HCT116 (cell line): ENCODE measurements around the gene ETF1. TPM values are rescaled to one million over a fixed set of nuclear protein-coding genes. Genes with fewer than 3 reads are reported as not detected.

Experiments
- ATAC-seq: fragments of 200-7000 bp; cut with Tn5 transposase; 2 replicates; pipeline ENCODE4 v1.9.1; 2020; ENCODE audit warnings: mild to moderate bottlenecking, moderate library complexity
- BruUV-seq: library from RNA; stranded (reverse); fragments of 400-500 nt; replicated peaks from 2 replicates; lab custom pipeline; 2021; lab: Mats Ljungman, UMichigan
- CTCF ChIA-PET: fragments of 300-600 bp; sonication (Branson Sonifier 250); formaldehyde crosslinking; loops from one replicate; lab custom pipeline; 2021; ENCODE audit warnings: antibody characterized with exemption; lab: Charles Lee
- POLR2A ChIA-PET: fragments of 300-600, 350-600 bp; sonication (Branson Sonifier 250); formaldehyde crosslinking; loops from one replicate; lab custom pipeline; 2021; ENCODE audit warnings: antibody characterized with exemption; lab: Charles Lee
- RAD21 ChIA-PET, 2 experiments: fragments of 300-600 bp; sonication (Branson Sonifier 250); formaldehyde crosslinking; loops; one replicate each; lab custom pipeline; 2023; ENCODE audit warnings: low total read pairs in 2 of 2; ENCODE audit not compliant: uncharacterized antibody in 2 of 2, unreplicated experiment in 2 of 2, low non-redundant PET in 1 of 2; lab: Charles Lee
- DNase-seq: peaks from one replicate; pipeline ENCODE4 v3.0.0-alpha.2; 2010; ENCODE audit warnings: low read depth, low spot score
- H2AFZ ChIP-seq: fragments of 200-600 bp; shearing (Covaris generic), sonication (generic); 2 replicates; pipeline ENCODE4 v1.6.1; 2017; ENCODE audit warnings: low read depth, mixed run types, mixed read lengths, antibody characterized with exemption, low read length; ENCODE audit not compliant: poor library complexity, severe bottlenecking
- H3K27ac ChIP-seq: 2 replicates; pipeline ENCODE4 v1.5.1; 2012; ENCODE audit warnings: low read depth, low read length
- H3K27me3 ChIP-seq: fragments of 200-600 bp; sonication (generic); 2 replicates; pipeline ENCODE4 v1.6.1; 2016; ENCODE audit warnings: mixed run types, low read length, mixed read lengths; ENCODE audit not compliant: insufficient read depth
- H3K36me3 ChIP-seq, 2 experiments: fragments of 200-500 bp in 1 of 2; fragments of 200-600 bp in 1 of 2; sonication (Bioruptor generic) in 1 of 2; sonication (generic) in 1 of 2; 2 replicates each; pipeline versions ENCODE4 v1.5.1 to v1.6.1; 2014 to 2016; ENCODE audit warnings: low read length in 2 of 2, inconsistent platforms in 1 of 2, mixed read lengths in 1 of 2, mixed run types in 1 of 2; ENCODE audit not compliant: insufficient read depth in 2 of 2, control insufficient read depth in 1 of 2
- H3K4me1 ChIP-seq, 2 experiments: fragments of 200-600 bp in 1 of 2; sonication (generic) in 1 of 2; 2 replicates each; pipeline versions ENCODE4 v1.5.1 to v1.6.1; 2012 to 2017; ENCODE audit warnings: low read length in 2 of 2, inconsistent platforms in 1 of 2, mild to moderate bottlenecking in 1 of 2, mixed read lengths in 1 of 2, mixed run types in 1 of 2, moderate library complexity in 1 of 2; ENCODE audit not compliant: insufficient read depth in 2 of 2, control insufficient read depth in 1 of 2
- H3K4me2 ChIP-seq: fragments of 200-600 bp; sonication (generic); 2 replicates; pipeline ENCODE4 v1.6.1; 2017; ENCODE audit warnings: mixed run types, low read length, mixed read lengths
- H3K4me3 ChIP-seq, 2 experiments: fragments of 200-600 bp in 1 of 2; sonication (generic) in 1 of 2; replicated peaks in 1 of 2; 2 replicates each; pipeline ENCODE4 v1.5.1; 2011 to 2016; ENCODE audit warnings: low read length in 2 of 2, control low read depth in 1 of 2, low read depth in 1 of 2, mild to moderate bottlenecking in 1 of 2, mixed read lengths in 1 of 2, mixed run types in 1 of 2
- H3K79me2 ChIP-seq: fragments of 200-600 bp; sonication (generic); 2 replicates; pipeline ENCODE4 v1.6.1; 2017; ENCODE audit warnings: mild to moderate bottlenecking, mixed run types, low read length, moderate library complexity, mixed read lengths; ENCODE audit not compliant: insufficient read depth
- H3K9ac ChIP-seq: fragments of 200-600 bp; sonication (generic); 2 replicates; pipeline ENCODE4 v1.6.1; 2016; ENCODE audit warnings: low read length, mixed read lengths
- H3K9me2 ChIP-seq: fragments of 200-600 bp; sonication (generic), shearing (Covaris generic); 2 replicates; pipeline ENCODE4 v1.6.1; 2017; ENCODE audit warnings: mixed run types, mild to moderate bottlenecking, moderate library complexity; ENCODE audit not compliant: insufficient read depth
- H3K9me3 ChIP-seq, 2 experiments: fragments of 200-500 bp in 1 of 2; fragments of 200-600 bp in 1 of 2; sonication (Bioruptor generic) in 1 of 2; sonication (generic) in 1 of 2; 2 replicates each; pipeline ENCODE4 v1.6.1; 2014 to 2017; ENCODE audit warnings: low read length in 2 of 2, mixed read lengths in 2 of 2, inconsistent platforms in 1 of 2, low read depth in 1 of 2, mild to moderate bottlenecking in 1 of 2, mixed run types in 1 of 2, moderate library complexity in 1 of 2; ENCODE audit not compliant: control insufficient read depth in 1 of 2, insufficient read depth in 1 of 2
- H4K20me1 ChIP-seq: fragments of 200-600 bp; sonication (generic), shearing (Covaris generic); 2 replicates; pipeline ENCODE4 v1.6.1; 2017; ENCODE audit warnings: mixed run types, mild to moderate bottlenecking, moderate library complexity; ENCODE audit not compliant: insufficient read depth
- CBX3 ChIP-seq: IDR thresholded peaks from 2 replicates; pipeline ENCODE4 v1.6.1; 2012; ENCODE audit warnings: low read depth
- EGR1 ChIP-seq: IDR thresholded peaks from 2 replicates; pipeline ENCODE4 v1.6.1; 2012; ENCODE audit warnings: low read depth
- EZH2 ChIP-seq: fragments of 200-600 bp; sonication (generic); IDR thresholded peaks from 2 replicates; pipeline ENCODE4 v1.6.1; 2017; ENCODE audit warnings: antibody characterized with exemption, mixed run types
- EZH2phosphoT487 ChIP-seq: fragments of 200-600 bp; IDR thresholded peaks from 2 replicates; pipeline ENCODE4 v1.6.1; 2018; ENCODE audit warnings: antibody characterized with exemption, borderline replicate concordance
- FOSL1 ChIP-seq: IDR thresholded peaks from 2 replicates; pipeline ENCODE4 v1.6.1; 2012; ENCODE audit warnings: low read depth
- MAX ChIP-seq: IDR thresholded peaks from 2 replicates; pipeline ENCODE4 v1.6.1; 2012
- RAD21 ChIP-seq: IDR thresholded peaks from 2 replicates; pipeline ENCODE4 v1.6.1; 2012; ENCODE audit warnings: low read depth, mild to moderate bottlenecking
- SIN3A ChIP-seq: IDR thresholded peaks from 2 replicates; pipeline ENCODE4 v1.6.1; 2012; ENCODE audit warnings: low read depth
- TCF7L2 ChIP-seq: IDR thresholded peaks from 2 replicates; pipeline ENCODE4 v1.7.0; 2011; ENCODE audit warnings: borderline replicate concordance, inconsistent platforms; ENCODE audit not compliant: insufficient read depth, insufficient read length; ENCODE audit errors: extremely low read depth
- ZFX ChIP-seq: fragments of 450-650 bp; IDR thresholded peaks from 2 replicates; pipeline ENCODE4 v1.6.1; 2017
- ZNF274 ChIP-seq: fragments of 200-500 bp; sonication (Bioruptor generic); IDR thresholded peaks from 2 replicates; pipeline ENCODE4 v1.6.1; 2014; ENCODE audit warnings: mild to moderate bottlenecking, low read depth, low read length, inconsistent platforms
- intact Hi-C: fragments of 100-400 bp; cut with micrococcal nuclease; formaldehyde crosslinking; loops from 2 replicates; pipeline ENCODE4 v1.10.0; 2022
- total RNA-seq: library from RNA; stranded (reverse); gene quantifications from one replicate; pipeline ENCODE4 v1.2.1, GENCODE V29; 2021; ENCODE audit not compliant: unreplicated experiment
- TF ChIP-seq, protein P1 (sequence below): IDR thresholded peaks from 2 replicates; pipeline ENCODE4 v1.6.1; 2012; ENCODE audit warnings: low read depth
- TF ChIP-seq, protein P2 (sequence below), 3 experiments: fragments of 200-600 bp in 1 of 3; sonication (generic) in 1 of 3; IDR thresholded peaks in 2 of 3; conservative IDR thresholded peaks in 1 of 3; 2 replicates each; pipeline ENCODE4 v1.5.1; 2012 to 2017; ENCODE audit warnings: low read depth in 2 of 3, low read length in 2 of 3, antibody characterized with exemption in 1 of 3, borderline replicate concordance in 1 of 3, control low read depth in 1 of 3, mild to moderate bottlenecking in 1 of 3, mixed read lengths in 1 of 3, mixed run types in 1 of 3, moderate library complexity in 1 of 3; ENCODE audit not compliant: insufficient read depth in 1 of 3

ETF1 gene
- total RNA-seq, 1 experiment from 2014 or later: 178 TPM

DNA sequence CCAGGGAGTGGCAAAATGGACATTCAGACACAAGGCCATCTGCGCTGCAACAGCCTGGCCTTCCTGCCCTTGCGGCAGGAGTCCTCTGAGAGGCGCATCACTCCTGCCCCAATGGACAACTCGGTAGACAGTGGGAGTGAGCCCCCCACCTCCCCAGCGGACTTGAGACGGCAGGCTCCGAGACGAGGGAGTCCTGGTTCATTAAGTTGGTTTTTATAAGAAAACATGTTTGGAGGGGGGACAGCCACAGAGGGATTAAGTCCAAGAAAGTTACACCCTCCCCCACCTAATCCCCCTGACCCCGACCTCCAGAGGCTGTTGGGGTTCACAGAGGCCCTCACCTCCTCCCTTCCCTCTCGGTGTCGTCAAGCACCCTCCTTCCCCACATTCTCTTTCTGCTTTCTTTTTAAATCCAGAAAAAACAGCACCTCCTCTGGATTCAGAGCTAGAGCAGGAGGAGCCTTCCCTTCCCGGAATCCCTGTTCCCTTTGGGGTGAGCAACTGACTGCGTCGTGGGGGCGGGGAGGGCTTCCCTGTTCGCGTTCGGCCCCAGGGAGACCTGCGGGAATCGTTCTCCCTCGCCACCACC lies 79.5 kb downstream of the ETF1 start:
- TF ChIP-seq EZH2 (no peak), EZH2phosphoT487 (no peak), EGR1 (no peak), FOSL1 (no peak), ZNF274 (no peak), SIN3A (no peak), TCF7L2 (no peak), CBX3 (no peak), ZFX (no peak), RAD21 (no peak), MAX (no peak)
- TF ChIP-seq, protein P1, sequence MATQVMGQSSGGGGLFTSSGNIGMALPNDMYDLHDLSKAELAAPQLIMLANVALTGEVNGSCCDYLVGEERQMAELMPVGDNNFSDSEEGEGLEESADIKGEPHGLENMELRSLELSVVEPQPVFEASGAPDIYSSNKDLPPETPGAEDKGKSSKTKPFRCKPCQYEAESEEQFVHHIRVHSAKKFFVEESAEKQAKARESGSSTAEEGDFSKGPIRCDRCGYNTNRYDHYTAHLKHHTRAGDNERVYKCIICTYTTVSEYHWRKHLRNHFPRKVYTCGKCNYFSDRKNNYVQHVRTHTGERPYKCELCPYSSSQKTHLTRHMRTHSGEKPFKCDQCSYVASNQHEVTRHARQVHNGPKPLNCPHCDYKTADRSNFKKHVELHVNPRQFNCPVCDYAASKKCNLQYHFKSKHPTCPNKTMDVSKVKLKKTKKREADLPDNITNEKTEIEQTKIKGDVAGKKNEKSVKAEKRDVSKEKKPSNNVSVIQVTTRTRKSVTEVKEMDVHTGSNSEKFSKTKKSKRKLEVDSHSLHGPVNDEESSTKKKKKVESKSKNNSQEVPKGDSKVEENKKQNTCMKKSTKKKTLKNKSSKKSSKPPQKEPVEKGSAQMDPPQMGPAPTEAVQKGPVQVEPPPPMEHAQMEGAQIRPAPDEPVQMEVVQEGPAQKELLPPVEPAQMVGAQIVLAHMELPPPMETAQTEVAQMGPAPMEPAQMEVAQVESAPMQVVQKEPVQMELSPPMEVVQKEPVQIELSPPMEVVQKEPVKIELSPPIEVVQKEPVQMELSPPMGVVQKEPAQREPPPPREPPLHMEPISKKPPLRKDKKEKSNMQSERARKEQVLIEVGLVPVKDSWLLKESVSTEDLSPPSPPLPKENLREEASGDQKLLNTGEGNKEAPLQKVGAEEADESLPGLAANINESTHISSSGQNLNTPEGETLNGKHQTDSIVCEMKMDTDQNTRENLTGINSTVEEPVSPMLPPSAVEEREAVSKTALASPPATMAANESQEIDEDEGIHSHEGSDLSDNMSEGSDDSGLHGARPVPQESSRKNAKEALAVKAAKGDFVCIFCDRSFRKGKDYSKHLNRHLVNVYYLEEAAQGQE: no peak
- TF ChIP-seq, protein P2, sequence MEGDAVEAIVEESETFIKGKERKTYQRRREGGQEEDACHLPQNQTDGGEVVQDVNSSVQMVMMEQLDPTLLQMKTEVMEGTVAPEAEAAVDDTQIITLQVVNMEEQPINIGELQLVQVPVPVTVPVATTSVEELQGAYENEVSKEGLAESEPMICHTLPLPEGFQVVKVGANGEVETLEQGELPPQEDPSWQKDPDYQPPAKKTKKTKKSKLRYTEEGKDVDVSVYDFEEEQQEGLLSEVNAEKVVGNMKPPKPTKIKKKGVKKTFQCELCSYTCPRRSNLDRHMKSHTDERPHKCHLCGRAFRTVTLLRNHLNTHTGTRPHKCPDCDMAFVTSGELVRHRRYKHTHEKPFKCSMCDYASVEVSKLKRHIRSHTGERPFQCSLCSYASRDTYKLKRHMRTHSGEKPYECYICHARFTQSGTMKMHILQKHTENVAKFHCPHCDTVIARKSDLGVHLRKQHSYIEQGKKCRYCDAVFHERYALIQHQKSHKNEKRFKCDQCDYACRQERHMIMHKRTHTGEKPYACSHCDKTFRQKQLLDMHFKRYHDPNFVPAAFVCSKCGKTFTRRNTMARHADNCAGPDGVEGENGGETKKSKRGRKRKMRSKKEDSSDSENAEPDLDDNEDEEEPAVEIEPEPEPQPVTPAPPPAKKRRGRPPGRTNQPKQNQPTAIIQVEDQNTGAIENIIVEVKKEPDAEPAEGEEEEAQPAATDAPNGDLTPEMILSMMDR (IDR thresholded peaks at IDR 0.05 in 2 of 3, conservative IDR thresholded peaks at IDR 0.05 in 1 of 3; ENCODE audit: borderline replicate concordance in 1 of 3, insufficient read depth in 1 of 3, low read depth in 2 of 3, low read length in 2 of 3): no peak
- peaks cover 31% of the 10 kb centered on the region for H3K79me2 ChIP-seq
- H3K4me2 ChIP-seq: peak overlapping the region; percentile 100
- no peaks in the 10 kb centered on the region for H3K9me3 ChIP-seq
- no peaks in the 10 kb centered on the region for H3K9me2 ChIP-seq
- H2AFZ ChIP-seq: no peak overlapping the region
- intact Hi-C loops: no loop called here
- DNase-seq: no peak
- no peaks in the 10 kb centered on the region for H3K27me3 ChIP-seq
- peak overlapping the region; percentile 88 for H3K27ac ChIP-seq
- H3K36me3 ChIP-seq: peaks cover 4 to 22% of the 10 kb centered on the region in 2 experiments
- ATAC-seq: no peak
- peak overlapping the region; percentile 53 to 82 for H3K4me3 ChIP-seq
- CTCF ChIA-PET: interaction anchor here (1.7 to 3.4 kb wide), 2 partner anchors 14 to 40 kb away, joined by 11 to 48 read pairs; no protein-coding TSS in a partner anchor
- H3K4me1 ChIP-seq: peaks cover 0 to 40% of the 10 kb centered on the region in 2 experiments; a peak in 3 of 4 replicates
- POLR2A ChIA-PET: interaction anchor here (1.0 to 3.1 kb wide), 4 partner anchors 8 to 110 kb away, joined by 3 to 16 read pairs (median 4); partner anchors contain the start of gene ETF1
- RAD21 ChIA-PET: interaction anchor here in 1 of 2 experiments (1.1 kb wide), 1 partner anchor 72 kb away, joined by 3 read pairs; no protein-coding TSS in a partner anchor
- H3K9ac ChIP-seq: peak overlapping the region; percentile 93
- BruUV-seq: TSS peak; percentile 78
- no peaks in the 10 kb centered on the region; the same call in 1 of the 2 replicates for H4K20me1 ChIP-seq
